Spinal cord (tissue), 10 donors: Measurements from ENCODE around the gene PSMD1. TPM values are rescaled to one million over a fixed set of nuclear protein-coding genes. Genes with fewer than 3 reads are reported as not detected.
A peak's percentile ranks its signal among the peaks of the same experiment; 100 is the strongest.

Experiments
- DNase-seq, 6 donors: peaks; one replicate each; pipeline versions ENCODE4 v3.0.0 to v3.0.0-alpha.2; 2013 to 2015; ENCODE audit warnings: low spot score in 6 of 6, low read depth in 4 of 6
- H3K27ac ChIP-seq: one replicate; pipeline ENCODE4 v1.5.1; 2013; ENCODE audit warnings: low read depth, low read length, control low read depth
- H3K27me3 ChIP-seq: one replicate; pipeline ENCODE4 v1.6.1; 2013; ENCODE audit warnings: low read length; ENCODE audit not compliant: control insufficient read depth, insufficient read depth
- H3K36me3 ChIP-seq: one replicate; pipeline ENCODE4 v1.6.1; 2013; ENCODE audit warnings: low read length; ENCODE audit not compliant: control insufficient read depth, insufficient read depth
- H3K4me1 ChIP-seq: one replicate; pipeline ENCODE4 v1.6.1; 2013; ENCODE audit warnings: low read length; ENCODE audit not compliant: control insufficient read depth, insufficient read depth
- H3K4me3 ChIP-seq: one replicate; pipeline ENCODE4 v1.5.1; 2013; ENCODE audit warnings: low read depth, low read length, control low read depth
- H3K9me3 ChIP-seq: one replicate; pipeline ENCODE4 v1.6.1; 2013; ENCODE audit warnings: low read length; ENCODE audit not compliant: control insufficient read depth, insufficient read depth
- WGBS: methylation state at CpG from one replicate; pipeline ENCODE4 v1.1.5; 2013; ENCODE audit warnings: missing lambda C conversion rate; ENCODE audit not compliant: insufficient coverage; 5-methylcytosine and 5-hydroxymethylcytosine counted together
- polyA plus RNA-seq, 2 donors: library from polyadenylated mRNA; unstranded; fragments of 120-200 nt; gene quantifications; one replicate each; pipeline ENCODE4 v1.2.1, GENCODE V29; 2013; ENCODE audit not compliant: insufficient read length in 2 of 2
- total RNA-seq, 2 donors: library from RNA; depleted of rRNA in 1 of 2; stranded (reverse); fragments of 120-200 nt in 1 of 2; fragments of >200 nt in 1 of 2; gene quantifications; one replicate each; pipeline versions ENCODE4 v1.2.3 to v1.2.4, GENCODE V29; 2013 to 2014
- donor health status: healthy.

Gene PSMD1
- total and polyA plus RNA-seq, 4 donors = 101 to 117 (median 104) TPM

GRCh38 chr2:231102772-231103171, 46.1 kb downstream of the PSMD1 start:
- peaks cover 8% of the 10 kb centered on the region for H3K9me3 ChIP-seq
- no peak for DNase-seq
- peaks cover 11% of the 10 kb centered on the region for H3K36me3 ChIP-seq
- H3K27me3 ChIP-seq = no peaks in the 10 kb centered on the region
- WGBS = no CpG with 5 or more reads among the region's 2 CpGs
- H3K27ac ChIP-seq = no peak overlapping the region
- H3K4me1 ChIP-seq = no peaks in the 10 kb centered on the region
- no peak overlapping the region for H3K4me3 ChIP-seq

- DNase-seq = peak; percentile 38 to 87 (median 45)
- Histone ChIP-seq H3K4me3 (no peak overlapping the region), H3K4me1 (no peaks in the 10 kb centered on the region), H3K36me3 (peaks cover 7% of the 10 kb centered on the region), H3K27me3 (no peaks in the 10 kb centered on the region), H3K9me3 (peaks cover 4% of the 10 kb centered on the region), H3K27ac (no peak overlapping the region)
- no CpG with 5 or more reads among the region's 3 CpGs for WGBS
These were observed 47.5 kb downstream of the PSMD1 start for GRCh38 chr2:231104115-231104713.

- no peak for DNase-seq
- H3K9me3 ChIP-seq = no peaks in the 10 kb centered on the region
- no peaks in the 10 kb centered on the region for H3K27me3 ChIP-seq
- 63% methylated on average over 1 of the region's 1 CpG for WGBS
- no peak overlapping the region for H3K4me3 ChIP-seq
- no peaks in the 10 kb centered on the region for H3K4me1 ChIP-seq
- peaks cover 7% of the 10 kb centered on the region for H3K36me3 ChIP-seq
- no peak overlapping the region for H3K27ac ChIP-seq
These were observed 53.9 kb downstream of the PSMD1 start for GRCh38 chr2:231110551-231110950.

GRCh38 chr2:231111987-231112386, 55.3 kb downstream of the PSMD1 start:
- 89% methylated on average over 1 of the region's 1 CpG for WGBS
- H3K4me1 ChIP-seq = no peaks in the 10 kb centered on the region
- no peak for DNase-seq
- H3K36me3 ChIP-seq = peaks cover 7% of the 10 kb centered on the region
- no peaks in the 10 kb centered on the region for H3K9me3 ChIP-seq
- H3K27ac ChIP-seq = no peak overlapping the region
- H3K4me3 ChIP-seq = no peak overlapping the region
- no peaks in the 10 kb centered on the region for H3K27me3 ChIP-seq

GRCh38 chr2:231113489-231113888, 56.8 kb downstream of the PSMD1 start:
- peaks cover 7% of the 10 kb centered on the region for H3K36me3 ChIP-seq
- WGBS = no CpG with 5 or more reads among the region's 5 CpGs
- H3K27ac ChIP-seq = no peak overlapping the region
- H3K4me3 ChIP-seq = no peak overlapping the region
- H3K4me1 ChIP-seq = no peaks in the 10 kb centered on the region
- H3K27me3 ChIP-seq = no peaks in the 10 kb centered on the region
- H3K9me3 ChIP-seq = no peaks in the 10 kb centered on the region
- DNase-seq = no peak

- DNase-seq = peak in 1 of 6 donors; percentile 3
- peaks cover 4% of the 10 kb centered on the region for H3K36me3 ChIP-seq
- 72% methylated on average over 2 of the region's 2 CpGs for WGBS
- H3K9me3 ChIP-seq = no peaks in the 10 kb centered on the region
- no peaks in the 10 kb centered on the region for H3K27me3 ChIP-seq
- H3K4me1 ChIP-seq = no peaks in the 10 kb centered on the region
- no peak overlapping the region for H3K4me3 ChIP-seq
- no peak overlapping the region for H3K27ac ChIP-seq
These were observed 59.0 kb downstream of the PSMD1 start for GRCh38 chr2:231115651-231116050.

- Histone ChIP-seq H3K4me1 (no peaks in the 10 kb centered on the region), H3K36me3 (peaks cover 4% of the 10 kb centered on the region), H3K4me3 (no peak overlapping the region), H3K27me3 (no peaks in the 10 kb centered on the region), H3K27ac (no peak overlapping the region), H3K9me3 (no peaks in the 10 kb centered on the region)
- WGBS = no CpG with 5 or more reads among the region's 1 CpG
- DNase-seq = no peak
These were observed 60.5 kb downstream of the PSMD1 start for GRCh38 chr2:231117148-231117547.

- Histone ChIP-seq H3K27me3 (no peaks in the 10 kb centered on the region), H3K4me1 (no peaks in the 10 kb centered on the region), H3K36me3 (no peaks in the 10 kb centered on the region), H3K27ac (no peak overlapping the region), H3K9me3 (no peaks in the 10 kb centered on the region), H3K4me3 (no peak overlapping the region)
- DNase-seq = no peak
- no CpG with 5 or more reads among the region's 4 CpGs for WGBS
These were observed 61.4 kb downstream of the PSMD1 start for GRCh38 chr2:231117922-231118613.

GRCh38 chr2:231118614-231118942, 61.9 kb downstream of the PSMD1 start:
- no CpG with 5 or more reads among the region's 2 CpGs for WGBS
- no peaks in the 10 kb centered on the region for H3K9me3 ChIP-seq
- H3K27ac ChIP-seq = no peak overlapping the region
- H3K36me3 ChIP-seq = no peaks in the 10 kb centered on the region
- DNase-seq = no peak
- H3K4me1 ChIP-seq = no peaks in the 10 kb centered on the region
- H3K27me3 ChIP-seq = no peaks in the 10 kb centered on the region
- no peak overlapping the region for H3K4me3 ChIP-seq

- WGBS = 52% methylated on average over 3 of the region's 4 CpGs
- no peaks in the 10 kb centered on the region for H3K4me1 ChIP-seq
- DNase-seq = peak in 1 of 6 donors; percentile 41
- H3K27ac ChIP-seq = no peak overlapping the region
- H3K4me3 ChIP-seq = no peak overlapping the region
- no peaks in the 10 kb centered on the region for H3K36me3 ChIP-seq
- H3K9me3 ChIP-seq = no peaks in the 10 kb centered on the region
- no peaks in the 10 kb centered on the region for H3K27me3 ChIP-seq
These were observed 66.8 kb downstream of the PSMD1 start for GRCh38 chr2:231123362-231123898.
